AG04449 (cell line): ENCODE results near the gene STEAP2.
"Not testable (repeated sequence)": the region's sequence is repeated elsewhere in the genome, so short reads cannot be mapped to it uniquely, and the experiment has no call there.

ENCODE experiments used
- CTCF ChIA-PET: fragments of 350-600 bp; formaldehyde crosslinking; extraction: SDS; loops from one replicate; lab custom pipeline; 2021; ENCODE audit warnings: antibody characterized with exemption; lab: Yijun Ruan, JAX
- POLR2A ChIA-PET: fragments of 400-600, 350-600 bp; formaldehyde crosslinking; extraction: SDS; loops from one replicate; lab custom pipeline; 2020; ENCODE audit warnings: antibody characterized with exemption, inconsistent platforms; lab: Yijun Ruan, JAX
- DNase-seq: peaks from one replicate; pipeline ENCODE4 v3.0.0-alpha.2; 2010; ENCODE audit warnings: low read depth, low spot score
- H3K4me3 ChIP-seq: 2 replicates; pipeline ENCODE4 v1.5.1; 2011; ENCODE audit warnings: low read depth, mild to moderate bottlenecking, control low read depth, low read length
- TF ChIP-seq, protein P1 (sequence below): IDR thresholded peaks from one replicate; pipeline ENCODE4 v1.5.1; 2011; ENCODE audit warnings: mild to moderate bottlenecking, moderate library complexity, low read length, control low read depth, inconsistent platforms; ENCODE audit not compliant: insufficient read depth; ENCODE audit errors: missing control alignments

The STEAP2 gene

DNA sequence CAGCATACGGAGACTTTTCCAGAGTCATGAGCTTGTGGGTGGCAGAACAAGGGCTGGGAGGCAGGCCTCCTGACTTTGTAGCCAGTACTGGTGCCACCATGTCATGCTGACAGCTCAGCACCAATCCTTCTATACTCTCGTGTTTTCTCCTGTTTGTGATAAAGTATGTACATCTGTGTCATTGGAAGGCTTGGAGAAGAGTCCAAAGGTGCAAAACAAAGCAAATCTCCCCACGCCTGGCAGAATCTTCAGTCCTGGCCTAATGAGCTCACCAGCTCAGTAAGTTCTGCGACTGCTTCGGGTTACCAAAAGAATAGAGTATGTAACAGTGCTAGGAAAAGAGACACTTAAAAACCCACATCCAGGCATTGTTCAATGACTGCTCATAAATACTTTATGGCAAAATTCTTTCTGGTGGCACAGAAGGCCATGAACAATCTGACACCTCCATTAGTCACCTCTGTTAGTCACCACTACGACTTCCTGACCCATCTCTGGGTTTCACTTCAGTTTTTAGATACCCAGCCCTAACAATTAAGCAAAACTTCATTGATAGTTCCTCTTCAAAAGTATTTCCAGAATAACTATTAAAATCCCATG is 32.8 kb upstream of the STEAP2 start:
- POLR2A ChIA-PET, result no interaction called here
- no peak for DNase-seq
- CTCF ChIA-PET, result interaction anchor here (0.9 to 1.5 kb wide), 4 partner anchors 12 to 33 kb away, joined by 3 to 8 read pairs (median 5); partner anchors contain the start of genes STEAP1 and STEAP2
- no peak overlapping the region for H3K4me3 ChIP-seq
- TF ChIP-seq, protein P1, sequence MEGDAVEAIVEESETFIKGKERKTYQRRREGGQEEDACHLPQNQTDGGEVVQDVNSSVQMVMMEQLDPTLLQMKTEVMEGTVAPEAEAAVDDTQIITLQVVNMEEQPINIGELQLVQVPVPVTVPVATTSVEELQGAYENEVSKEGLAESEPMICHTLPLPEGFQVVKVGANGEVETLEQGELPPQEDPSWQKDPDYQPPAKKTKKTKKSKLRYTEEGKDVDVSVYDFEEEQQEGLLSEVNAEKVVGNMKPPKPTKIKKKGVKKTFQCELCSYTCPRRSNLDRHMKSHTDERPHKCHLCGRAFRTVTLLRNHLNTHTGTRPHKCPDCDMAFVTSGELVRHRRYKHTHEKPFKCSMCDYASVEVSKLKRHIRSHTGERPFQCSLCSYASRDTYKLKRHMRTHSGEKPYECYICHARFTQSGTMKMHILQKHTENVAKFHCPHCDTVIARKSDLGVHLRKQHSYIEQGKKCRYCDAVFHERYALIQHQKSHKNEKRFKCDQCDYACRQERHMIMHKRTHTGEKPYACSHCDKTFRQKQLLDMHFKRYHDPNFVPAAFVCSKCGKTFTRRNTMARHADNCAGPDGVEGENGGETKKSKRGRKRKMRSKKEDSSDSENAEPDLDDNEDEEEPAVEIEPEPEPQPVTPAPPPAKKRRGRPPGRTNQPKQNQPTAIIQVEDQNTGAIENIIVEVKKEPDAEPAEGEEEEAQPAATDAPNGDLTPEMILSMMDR, result no peak

DNA sequence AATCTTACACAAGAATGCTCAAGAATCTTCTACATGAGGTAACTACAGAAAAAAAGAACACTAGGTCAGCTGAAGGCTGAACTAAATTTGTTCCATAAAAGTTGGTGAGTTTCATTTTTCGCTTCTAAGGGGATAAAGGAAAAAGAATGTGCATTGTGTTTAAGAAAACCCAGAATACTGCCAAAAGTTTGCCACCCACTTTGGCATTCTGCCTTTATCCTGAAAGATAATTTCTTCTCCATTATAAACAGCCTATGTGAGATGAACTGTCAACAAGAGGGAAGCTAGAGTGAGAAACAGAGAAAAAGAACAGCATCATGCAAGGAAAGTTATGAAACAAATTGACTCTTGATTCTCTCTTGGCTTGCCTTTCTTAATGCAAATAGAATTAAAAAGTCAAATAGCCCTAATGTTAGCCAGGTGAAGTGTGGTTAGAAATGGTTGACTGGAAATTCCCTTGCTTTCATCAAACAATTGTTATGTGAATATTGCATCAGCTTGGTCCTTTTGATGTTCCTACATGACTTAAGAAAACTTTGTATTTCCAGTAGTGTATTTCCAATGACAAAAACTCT is 31.4 kb upstream of the STEAP2 start:
- no peak for DNase-seq
- TF ChIP-seq, protein P1, result no peak
- H3K4me3 ChIP-seq, result no peak overlapping the region
- CTCF ChIA-PET, result interaction anchor here (0.8 to 1.2 kb wide), 2 partner anchors 26 to 31 kb away, joined by 3 read pairs; partner anchors contain the start of genes STEAP1 and STEAP2
- POLR2A ChIA-PET, result no interaction called here

DNA sequence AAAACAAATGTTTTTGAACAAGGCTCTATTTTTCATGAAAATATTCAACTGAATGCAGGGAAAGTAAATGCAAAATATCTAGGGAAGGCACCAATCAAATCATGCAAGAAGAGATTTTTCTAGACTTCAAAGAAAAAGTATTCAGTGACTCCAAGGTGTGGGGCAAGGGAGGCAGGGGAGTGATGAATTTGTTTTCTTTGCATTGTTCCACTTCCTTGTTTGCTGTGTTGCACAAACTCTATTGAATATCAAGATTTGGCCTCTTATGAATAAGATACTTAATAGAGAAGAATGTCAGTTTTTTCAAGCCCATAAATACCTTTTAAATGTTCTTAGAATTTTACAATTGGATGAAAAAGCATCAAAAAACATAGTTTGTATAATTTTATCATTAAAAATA is 30.9 kb upstream of the STEAP2 start:
- no peak overlapping the region for H3K4me3 ChIP-seq
- no peak for DNase-seq
- CTCF ChIA-PET, result interaction anchor here (0.8 to 1.0 kb wide), 2 partner anchors 27 to 30 kb away, joined by 3 to 4 read pairs; partner anchors contain the start of genes STEAP1 and STEAP2

DNA sequence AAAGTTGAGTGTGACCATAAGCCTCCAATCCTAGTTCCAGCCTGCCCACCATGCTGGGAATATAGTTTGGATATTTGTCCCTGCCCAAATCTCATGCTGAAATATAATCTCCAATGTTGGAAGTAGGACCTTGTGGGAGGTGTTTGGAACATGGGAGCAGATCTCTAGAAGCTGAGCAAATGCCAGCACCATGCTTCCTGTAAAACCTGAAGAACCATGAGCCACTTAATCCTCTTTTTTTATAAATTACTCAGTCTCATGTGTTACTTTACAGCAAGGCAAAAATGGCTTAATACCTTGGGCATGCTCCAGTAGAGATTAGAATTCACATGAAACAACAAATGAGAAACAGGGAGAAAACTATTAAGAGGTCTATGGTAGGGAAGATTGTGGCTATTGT is 30.1 kb upstream of the STEAP2 start:
- TF ChIP-seq, protein P1, result no peak
- no peak for DNase-seq
- no peak overlapping the region for H3K4me3 ChIP-seq
- ChIA-PET POLR2A (no interaction called here), CTCF (interaction anchor here (1.0 kb wide), 1 partner anchor 28 kb away, joined by 4 read pairs; the partner anchor contains the start of gene STEAP1)

More for the DNA sequence above, 30.9 kb upstream of the STEAP2 start:
- POLR2A ChIA-PET, result no interaction called here
- TF ChIP-seq, protein P1, result no peak

DNA sequence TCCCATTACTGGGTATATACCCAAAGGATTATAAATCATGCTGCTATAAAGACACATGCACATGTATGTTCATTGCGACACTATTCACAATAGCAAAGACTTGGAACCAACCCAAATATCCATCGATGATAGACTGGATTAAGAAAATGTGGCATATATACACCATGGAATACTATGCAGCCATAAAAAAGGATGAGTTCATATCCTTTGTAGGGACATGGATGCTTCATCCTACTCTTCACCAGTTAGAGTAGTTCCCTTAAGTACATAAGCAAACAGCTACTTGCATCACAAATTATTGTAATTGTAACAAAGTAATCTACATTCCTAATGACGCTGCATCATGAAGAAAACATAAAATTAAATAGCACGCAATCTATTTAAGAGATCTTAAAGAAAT is 25.2 kb upstream of the STEAP2 start:
- CTCF ChIA-PET, result interaction anchor here (1.6 kb wide), 1 partner anchor 26 kb away, joined by 5 read pairs; no protein-coding TSS in a partner anchor
- POLR2A ChIA-PET, H3K4me3 ChIP-seq, DNase-seq: not testable (repeated sequence)

DNA sequence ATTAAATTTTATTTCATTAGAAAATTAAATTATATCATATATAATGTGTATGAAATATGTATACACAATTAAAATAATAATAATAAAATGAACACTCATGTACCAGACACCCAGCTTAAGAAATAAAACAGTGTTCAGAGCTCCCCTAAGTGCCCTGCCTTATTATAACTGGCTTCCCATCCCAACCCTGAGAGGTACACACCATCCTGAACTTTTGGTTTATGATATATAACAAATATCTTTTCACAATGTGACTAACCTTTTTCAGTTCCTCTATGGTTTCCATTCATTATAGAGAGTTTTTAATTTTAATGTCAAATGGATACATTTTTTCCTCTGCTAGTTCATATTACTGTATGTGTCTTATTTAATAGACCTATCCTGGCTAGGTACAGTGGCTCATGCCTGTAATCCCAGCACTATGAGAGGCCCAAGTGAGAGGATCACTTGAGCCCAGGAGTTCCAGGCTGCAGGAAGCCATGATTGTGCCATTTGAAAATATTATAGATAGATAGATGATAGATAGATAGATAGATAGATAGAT is 24.0 kb upstream of the STEAP2 start:
- TF ChIP-seq, protein P1, result no peak
- POLR2A ChIA-PET, result interaction anchor here (1.3 kb wide), 1 partner anchor 24 kb away, joined by 3 read pairs; the partner anchor contains the start of gene STEAP2
- no peak overlapping the region for H3K4me3 ChIP-seq
- DNase-seq, result no peak
- CTCF ChIA-PET, result interaction anchor here (0.9 to 1.8 kb wide), 4 partner anchors 24 to 241 kb away, joined by 3 to 5 read pairs (median 4); partner anchors contain the start of gene STEAP2
